ENCODE data around the gene CHRNE. TPM values are rescaled to one million over a fixed set of nuclear protein-coding genes. Genes with fewer than 3 reads are reported as not detected.

CHRNE gene
- total and polyA plus RNA-seq, 2 of the 13 experiments (the other 11 are each of a cell fraction or from before 2014, with no cell fraction given) = 0.53 to 0.59 TPM

- TF ChIP-seq, protein P1, sequence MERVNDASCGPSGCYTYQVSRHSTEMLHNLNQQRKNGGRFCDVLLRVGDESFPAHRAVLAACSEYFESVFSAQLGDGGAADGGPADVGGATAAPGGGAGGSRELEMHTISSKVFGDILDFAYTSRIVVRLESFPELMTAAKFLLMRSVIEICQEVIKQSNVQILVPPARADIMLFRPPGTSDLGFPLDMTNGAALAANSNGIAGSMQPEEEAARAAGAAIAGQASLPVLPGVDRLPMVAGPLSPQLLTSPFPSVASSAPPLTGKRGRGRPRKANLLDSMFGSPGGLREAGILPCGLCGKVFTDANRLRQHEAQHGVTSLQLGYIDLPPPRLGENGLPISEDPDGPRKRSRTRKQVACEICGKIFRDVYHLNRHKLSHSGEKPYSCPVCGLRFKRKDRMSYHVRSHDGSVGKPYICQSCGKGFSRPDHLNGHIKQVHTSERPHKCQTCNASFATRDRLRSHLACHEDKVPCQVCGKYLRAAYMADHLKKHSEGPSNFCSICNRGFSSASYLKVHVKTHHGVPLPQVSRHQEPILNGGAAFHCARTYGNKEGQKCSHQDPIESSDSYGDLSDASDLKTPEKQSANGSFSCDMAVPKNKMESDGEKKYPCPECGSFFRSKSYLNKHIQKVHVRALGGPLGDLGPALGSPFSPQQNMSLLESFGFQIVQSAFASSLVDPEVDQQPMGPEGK (CRISPR knock-in tag; IDR thresholded peaks at IDR 0.05) = no peak
- TF ChIP-seq XBP1 (CRISPR knock-in tag; IDR thresholded peaks at IDR 0.05) (no peak), ARID2 (CRISPR knock-in tag; IDR thresholded peaks at IDR 0.05; ENCODE audit: borderline replicate concordance) (no peak), U2AF1 (optimal IDR thresholded peaks at IDR 0.05; ENCODE audit: low read depth, low read length) (no peak), BORCS8-MEF2B (CRISPR knock-in tag; IDR thresholded peaks at IDR 0.05) (peak; percentile 57; the same call in 1 of the 2 replicates), ZSCAN30 (CRISPR knock-in tag; IDR thresholded peaks at IDR 0.05) (no peak), ZNF660 (CRISPR knock-in tag; IDR thresholded peaks at IDR 0.05; ENCODE audit: borderline replicate concordance, low read depth) (no peak), GLI4 (CRISPR knock-in tag; IDR thresholded peaks at IDR 0.05; ENCODE audit: borderline replicate concordance) (no peak), ZFP37 (CRISPR knock-in tag; IDR thresholded peaks at IDR 0.05; ENCODE audit: borderline replicate concordance) (no peak), ZFP36L2 (CRISPR knock-in tag; IDR thresholded peaks at IDR 0.05) (no peak), ZNF225 (CRISPR knock-in tag; IDR thresholded peaks at IDR 0.05) (no peak), ZNF558 (CRISPR knock-in tag; IDR thresholded peaks at IDR 0.05; ENCODE audit: borderline replicate concordance) (no peak), POLR2A (IDR thresholded peaks at IDR 0.05; ENCODE audit: insufficient read depth in 1 of 2, low read depth in 2 of 2, low read length in 2 of 2) (peak in 1 of 2 experiments; percentile 64; a peak in 2 of 4 replicates), ZNF614 (CRISPR knock-in tag; IDR thresholded peaks at IDR 0.05; ENCODE audit: borderline replicate concordance) (no peak), ZNF546 (CRISPR knock-in tag; conservative IDR thresholded peaks at IDR 0.05) (no peak), GTF2F1 (IDR thresholded peaks at IDR 0.05; ENCODE audit: low read length) (no peak), PCBP1 (IDR thresholded peaks at IDR 0.05; ENCODE audit: borderline replicate concordance, low read depth, low read length) (no peak)
- TF ChIP-seq, protein P2, sequence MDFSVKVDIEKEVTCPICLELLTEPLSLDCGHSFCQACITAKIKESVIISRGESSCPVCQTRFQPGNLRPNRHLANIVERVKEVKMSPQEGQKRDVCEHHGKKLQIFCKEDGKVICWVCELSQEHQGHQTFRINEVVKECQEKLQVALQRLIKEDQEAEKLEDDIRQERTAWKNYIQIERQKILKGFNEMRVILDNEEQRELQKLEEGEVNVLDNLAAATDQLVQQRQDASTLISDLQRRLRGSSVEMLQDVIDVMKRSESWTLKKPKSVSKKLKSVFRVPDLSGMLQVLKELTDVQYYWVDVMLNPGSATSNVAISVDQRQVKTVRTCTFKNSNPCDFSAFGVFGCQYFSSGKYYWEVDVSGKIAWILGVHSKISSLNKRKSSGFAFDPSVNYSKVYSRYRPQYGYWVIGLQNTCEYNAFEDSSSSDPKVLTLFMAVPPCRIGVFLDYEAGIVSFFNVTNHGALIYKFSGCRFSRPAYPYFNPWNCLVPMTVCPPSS (IDR thresholded peaks at IDR 0.05) = no peak
- TF ChIP-seq, protein P3, sequence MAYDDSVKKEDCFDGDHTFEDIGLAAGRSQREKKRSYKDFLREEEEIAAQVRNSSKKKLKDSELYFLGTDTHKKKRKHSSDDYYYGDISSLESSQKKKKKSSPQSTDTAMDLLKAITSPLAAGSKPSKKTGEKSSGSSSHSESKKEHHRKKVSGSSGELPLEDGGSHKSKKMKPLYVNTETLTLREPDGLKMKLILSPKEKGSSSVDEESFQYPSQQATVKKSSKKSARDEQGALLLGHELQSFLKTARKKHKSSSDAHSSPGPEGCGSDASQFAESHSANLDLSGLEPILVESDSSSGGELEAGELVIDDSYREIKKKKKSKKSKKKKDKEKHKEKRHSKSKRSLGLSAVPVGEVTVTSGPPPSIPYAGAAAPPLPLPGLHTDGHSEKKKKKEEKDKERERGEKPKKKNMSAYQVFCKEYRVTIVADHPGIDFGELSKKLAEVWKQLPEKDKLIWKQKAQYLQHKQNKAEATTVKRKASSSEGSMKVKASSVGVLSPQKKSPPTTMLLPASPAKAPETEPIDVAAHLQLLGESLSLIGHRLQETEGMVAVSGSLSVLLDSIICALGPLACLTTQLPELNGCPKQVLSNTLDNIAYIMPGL (CRISPR knock-in tag; IDR thresholded peaks at IDR 0.05; ENCODE audit: borderline replicate concordance in 1 of 2, low read depth in 1 of 2) = peak; percentile 57 to 70; a peak in 3 of 4 replicates
- TF ChIP-seq, protein P4, sequence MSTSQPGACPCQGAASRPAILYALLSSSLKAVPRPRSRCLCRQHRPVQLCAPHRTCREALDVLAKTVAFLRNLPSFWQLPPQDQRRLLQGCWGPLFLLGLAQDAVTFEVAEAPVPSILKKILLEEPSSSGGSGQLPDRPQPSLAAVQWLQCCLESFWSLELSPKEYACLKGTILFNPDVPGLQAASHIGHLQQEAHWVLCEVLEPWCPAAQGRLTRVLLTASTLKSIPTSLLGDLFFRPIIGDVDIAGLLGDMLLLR (CRISPR knock-in tag; IDR thresholded peaks at IDR 0.05) = no peak
Measured at GRCh38 chr17:4934173-4934979, 31.5 kb upstream of the CHRNE start (continued).
